AG04450 (cell line): ENCODE data around the gene SOX1. TPM values are rescaled to one million over a fixed set of nuclear protein-coding genes. Genes with fewer than 3 reads are reported as not detected.

Experiments
- CTCF ChIA-PET: fragments of 300-600, 350-600 bp; formaldehyde crosslinking; extraction: SDS; loops from one replicate; lab custom pipeline; 2022; ENCODE audit warnings: antibody characterized with exemption, inconsistent platforms; lab: Charles Lee
- POLR2A ChIA-PET: fragments of 350-600 bp; formaldehyde crosslinking; extraction: SDS; loops from one replicate; lab custom pipeline; 2021; ENCODE audit warnings: antibody characterized with exemption, inconsistent platforms; lab: Yijun Ruan, JAX
- DNase-seq: peaks from one replicate; pipeline ENCODE4 v3.0.0-alpha.2; 2011; ENCODE audit warnings: low read depth, low spot score
- H3K27ac ChIP-seq: one replicate; pipeline ENCODE4 v1.5.1; 2012; ENCODE audit warnings: low read depth, low read length, control low read depth
- H3K27me3 ChIP-seq: one replicate; pipeline ENCODE4 v1.6.0; 2012; ENCODE audit warnings: low read length; ENCODE audit not compliant: control insufficient read depth, insufficient read depth
- H3K4me3 ChIP-seq: 2 replicates; pipeline ENCODE4 v1.5.1; 2011; ENCODE audit warnings: mild to moderate bottlenecking, low read depth, low read length, control low read depth
- H3K9me3 ChIP-seq: 2 replicates; pipeline ENCODE4 v1.5.1; 2012; ENCODE audit warnings: low read length; ENCODE audit not compliant: control insufficient read depth, insufficient read depth
- polyA plus RNA-seq: library from polyadenylated mRNA; depleted of rRNA; stranded (reverse); fragments of >200 nt; gene quantifications from 2 replicates; pipeline ENCODE4 v1.2.3, GENCODE V29; 2011
- TF ChIP-seq, protein P1 (sequence below): IDR thresholded peaks from 2 replicates; pipeline ENCODE4 v1.5.1; 2011; ENCODE audit warnings: low read depth, low read length, control low read depth, inconsistent platforms

The SOX1 gene
- polyA plus RNA-seq, 1 experiment, result not detected

DNA sequence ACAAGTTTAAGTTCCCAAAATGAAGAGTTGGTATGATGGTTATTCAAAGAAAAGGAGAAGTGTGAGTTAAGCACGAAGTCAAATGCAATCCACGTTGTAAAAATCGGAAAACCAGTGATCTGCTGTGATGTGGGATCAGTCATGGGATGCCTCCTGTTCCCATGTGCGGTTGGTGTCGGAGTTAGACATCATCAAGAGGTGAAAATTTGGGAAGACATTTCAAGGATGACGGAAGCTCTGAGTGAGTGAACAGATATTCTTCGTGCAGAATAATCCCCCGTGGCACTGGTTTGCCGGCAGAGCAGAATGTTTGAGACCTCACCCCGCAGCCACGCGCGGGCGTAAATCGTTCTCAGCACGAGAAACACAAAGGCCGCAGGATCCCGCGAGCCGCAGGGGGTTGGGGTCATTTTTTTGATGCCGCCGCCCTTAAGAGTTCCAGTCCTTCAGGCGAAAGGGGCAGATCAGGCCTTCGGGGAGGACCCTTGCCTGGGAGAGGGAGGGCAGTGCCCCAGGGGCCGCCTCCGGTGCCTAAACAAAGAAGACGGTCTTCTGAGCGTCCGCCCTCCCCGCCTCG is 13.7 kb upstream of the SOX1 start:
- Histone ChIP-seq H3K4me3 (no peak overlapping the region), H3K27me3 (peaks cover 39% of the 10 kb centered on the region), H3K9me3 (peaks cover 5% of the 10 kb centered on the region; the same call in 1 of the 2 replicates), H3K27ac (no peak overlapping the region)
- TF ChIP-seq, protein P1, sequence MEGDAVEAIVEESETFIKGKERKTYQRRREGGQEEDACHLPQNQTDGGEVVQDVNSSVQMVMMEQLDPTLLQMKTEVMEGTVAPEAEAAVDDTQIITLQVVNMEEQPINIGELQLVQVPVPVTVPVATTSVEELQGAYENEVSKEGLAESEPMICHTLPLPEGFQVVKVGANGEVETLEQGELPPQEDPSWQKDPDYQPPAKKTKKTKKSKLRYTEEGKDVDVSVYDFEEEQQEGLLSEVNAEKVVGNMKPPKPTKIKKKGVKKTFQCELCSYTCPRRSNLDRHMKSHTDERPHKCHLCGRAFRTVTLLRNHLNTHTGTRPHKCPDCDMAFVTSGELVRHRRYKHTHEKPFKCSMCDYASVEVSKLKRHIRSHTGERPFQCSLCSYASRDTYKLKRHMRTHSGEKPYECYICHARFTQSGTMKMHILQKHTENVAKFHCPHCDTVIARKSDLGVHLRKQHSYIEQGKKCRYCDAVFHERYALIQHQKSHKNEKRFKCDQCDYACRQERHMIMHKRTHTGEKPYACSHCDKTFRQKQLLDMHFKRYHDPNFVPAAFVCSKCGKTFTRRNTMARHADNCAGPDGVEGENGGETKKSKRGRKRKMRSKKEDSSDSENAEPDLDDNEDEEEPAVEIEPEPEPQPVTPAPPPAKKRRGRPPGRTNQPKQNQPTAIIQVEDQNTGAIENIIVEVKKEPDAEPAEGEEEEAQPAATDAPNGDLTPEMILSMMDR, result no peak
- no peak for DNase-seq
- CTCF ChIA-PET, result no interaction called here
- POLR2A ChIA-PET, result no interaction called here

DNA sequence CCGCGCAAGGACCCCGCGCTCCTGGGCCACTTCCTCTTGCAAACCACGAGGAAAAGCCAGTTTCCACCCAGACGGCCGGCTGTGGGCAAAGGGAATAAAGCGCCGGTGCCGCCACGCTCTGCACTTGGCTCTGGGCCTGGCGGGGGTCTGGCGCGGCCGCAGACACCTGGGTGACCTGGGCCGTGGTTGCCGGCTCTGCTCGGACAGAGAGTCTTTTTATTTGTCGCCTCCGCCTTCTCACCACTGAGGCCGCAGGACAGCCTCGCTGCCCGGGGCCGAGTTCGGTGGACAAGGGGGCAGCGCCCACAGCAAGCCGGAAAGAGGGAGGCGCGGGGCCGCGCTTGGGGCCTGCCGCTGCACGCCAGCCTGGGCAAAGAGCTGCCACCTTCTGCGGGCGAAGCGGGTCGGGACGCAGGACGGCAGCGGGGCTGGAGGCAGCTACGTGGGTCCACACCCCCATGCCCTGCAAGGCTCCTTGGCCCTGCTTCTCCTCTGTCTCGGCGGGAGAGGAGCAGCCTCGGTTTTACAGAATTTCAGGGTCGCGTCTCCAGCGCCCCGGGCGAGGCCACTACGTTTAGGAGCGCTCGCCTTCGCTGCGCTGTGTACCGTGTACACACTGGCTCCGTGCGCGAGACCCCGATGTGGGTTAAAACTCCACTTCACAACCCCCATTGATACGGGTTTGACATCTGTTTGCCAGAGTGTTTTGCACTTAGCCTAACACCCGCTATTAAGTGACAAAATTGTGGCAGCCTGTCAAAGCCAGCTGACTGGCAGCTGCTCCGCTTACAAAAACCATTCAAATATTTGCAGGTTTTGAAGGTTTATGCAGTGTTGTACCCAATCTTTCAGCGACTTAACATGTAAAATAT is 13.0 kb upstream of the SOX1 start:
- DNase-seq, result no peak
- ChIA-PET CTCF (no interaction called here), POLR2A (no interaction called here)
- H3K27me3 ChIP-seq, result peaks cover 47% of the 10 kb centered on the region
- H3K4me3 ChIP-seq, result no peak overlapping the region
- peaks cover 5% of the 10 kb centered on the region; the same call in 1 of the 2 replicates for H3K9me3 ChIP-seq
- TF ChIP-seq, protein P1, result no peak
- no peak overlapping the region for H3K27ac ChIP-seq

DNA sequence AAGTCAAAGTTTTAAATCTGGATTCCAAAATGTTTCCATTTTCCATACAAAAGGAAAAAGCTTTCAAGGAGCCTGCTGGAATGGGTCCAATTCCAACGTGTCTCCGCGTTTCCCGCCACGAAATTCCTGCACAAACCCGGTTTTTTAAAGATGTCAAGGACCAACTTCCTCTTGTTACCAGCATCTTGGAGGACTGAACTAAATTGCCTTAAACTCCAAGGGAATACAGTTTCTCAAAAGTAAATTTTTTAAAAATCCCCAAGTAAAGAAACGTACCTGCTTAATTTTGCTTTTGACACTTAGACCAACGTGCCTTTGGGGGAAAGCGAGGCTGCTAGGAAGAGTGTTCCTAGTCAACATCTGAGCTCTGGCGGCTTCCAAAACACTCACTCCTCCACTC is 12.3 kb upstream of the SOX1 start:
- CTCF ChIA-PET, result no interaction called here
- Histone ChIP-seq H3K27ac (no peak overlapping the region), H3K9me3 (peaks cover 5% of the 10 kb centered on the region; the same call in 1 of the 2 replicates), H3K27me3 (peaks cover 52% of the 10 kb centered on the region), H3K4me3 (no peak overlapping the region)
- no peak for DNase-seq
- TF ChIP-seq, protein P1, result no peak
- POLR2A ChIA-PET, result no interaction called here

DNA sequence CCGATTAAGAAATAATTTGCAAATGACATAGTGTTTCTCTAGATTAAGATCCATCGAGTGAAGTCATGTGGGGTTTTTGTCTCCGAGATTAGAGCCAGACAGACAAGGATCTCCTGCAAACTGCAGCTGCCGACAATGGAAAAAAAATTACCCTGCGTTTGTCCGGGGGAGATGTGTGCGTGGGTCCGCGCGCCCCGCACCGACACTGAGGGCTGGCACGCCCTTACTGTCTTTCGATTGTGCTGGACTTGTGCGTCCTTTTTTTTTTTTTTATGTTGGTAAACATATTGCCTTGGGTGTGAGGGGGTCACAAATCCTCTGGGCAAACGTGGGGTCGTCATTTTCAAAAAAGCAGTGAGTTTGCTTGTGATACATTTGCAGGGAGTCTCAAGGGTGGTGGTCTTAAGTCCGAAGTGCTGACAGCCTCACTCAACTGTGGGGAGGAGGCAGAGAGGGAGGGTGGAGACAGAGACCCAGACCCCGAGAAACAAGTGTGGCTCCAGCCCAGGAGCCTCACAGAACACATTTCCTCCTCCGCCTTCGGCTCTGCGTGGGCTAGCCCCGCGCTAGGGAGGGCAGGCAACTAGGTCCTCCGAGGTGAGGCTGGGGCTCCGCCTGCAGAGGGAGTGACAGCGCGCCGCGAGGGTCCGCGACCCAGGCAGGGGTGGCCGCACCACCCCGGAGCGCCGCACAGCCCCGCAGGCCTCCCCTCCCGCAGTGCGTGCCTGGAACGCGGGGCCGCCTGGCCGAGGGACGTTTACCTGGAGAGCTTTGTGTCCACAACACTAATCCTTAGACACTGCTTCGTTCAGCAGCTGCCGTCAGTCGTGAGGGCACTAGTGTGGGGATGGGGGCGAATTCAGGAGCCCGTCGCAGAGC is 11.7 kb upstream of the SOX1 start:
- TF ChIP-seq, protein P1, result no peak
- no peak for DNase-seq
- H3K9me3 ChIP-seq, result peaks cover 5% of the 10 kb centered on the region; the same call in 1 of the 2 replicates
- ChIA-PET CTCF (no interaction called here), POLR2A (no interaction called here)
- H3K4me3 ChIP-seq, result no peak overlapping the region
- H3K27me3 ChIP-seq, result peaks cover 59% of the 10 kb centered on the region
- H3K27ac ChIP-seq, result no peak overlapping the region
